Activated CD8-positive, alpha-beta T cell treated with anti-CD3 and anti-CD28 coated beads for 36 hours (primary cell): ENCODE measurements around the gene SORL1. TPM values are rescaled to one million over a fixed set of nuclear protein-coding genes. Genes with fewer than 3 reads are reported as not detected.
A peak's percentile ranks its signal among the peaks of the same experiment; 100 is the strongest.

ENCODE experiments used
- ATAC-seq: fragments of 200-7000 bp; cut with Tn5 transposase; one replicate; pipeline ENCODE4 v1.10.0; 2021; ENCODE audit warnings: mild to moderate bottlenecking, moderate library complexity
- CTCF ChIA-PET: fragments of 350-600 bp; sonication (Branson Sonifier 250); formaldehyde crosslinking; loops from one replicate; lab custom pipeline; 2021; ENCODE audit warnings: antibody characterized with exemption; lab: Charles Lee
- POLR2A ChIA-PET: fragments of 350-600 bp; sonication (Branson Sonifier 250); formaldehyde crosslinking; loops from one replicate; lab custom pipeline; 2021; ENCODE audit warnings: antibody characterized with exemption; lab: Charles Lee
- DNase-seq: peaks from one replicate; pipeline ENCODE4 v3.0.0-alpha.2; 2020
- H3K27ac Mint-ChIP-seq: one replicate; pipeline ENCODE4 v1.8.0; 2021; ENCODE audit warnings: mild to moderate bottlenecking, mixed read lengths
- H3K27me3 Mint-ChIP-seq: one replicate; pipeline ENCODE4 v1.8.0; 2021; ENCODE audit warnings: mixed read lengths
- H3K36me3 Mint-ChIP-seq: one replicate; pipeline ENCODE4 v1.8.0; 2021; ENCODE audit warnings: low read depth, mixed read lengths
- H3K4me1 Mint-ChIP-seq: one replicate; pipeline ENCODE4 v1.8.0; 2021; ENCODE audit warnings: low read depth, mixed read lengths
- H3K4me3 Mint-ChIP-seq: one replicate; pipeline ENCODE4 v1.8.0; 2021; ENCODE audit warnings: mild to moderate bottlenecking, moderate library complexity, mixed read lengths
- H3K9me3 Mint-ChIP-seq: one replicate; pipeline ENCODE4 v1.8.0; 2021; ENCODE audit warnings: mixed read lengths
- intact Hi-C: fragments of 100-400 bp; cut with micrococcal nuclease; formaldehyde crosslinking; loops from one replicate; pipeline ENCODE4 v1.10.0; 2022
- total RNA-seq, 2 experiments: library from RNA; stranded (reverse); gene quantifications; one replicate each; pipeline ENCODE4 v1.2.3, GENCODE V29; 2021
- TF ChIP-seq, protein P1 (sequence below): fragments of 200-600 bp; IDR thresholded peaks from one replicate; pipeline ENCODE4 v1.8.0; 2022; ENCODE audit warnings: antibody characterized with exemption, mild to moderate bottlenecking

Gene SORL1
- total RNA-seq, 2 experiments from 2014 or later: 61.1 to 64.6 TPM

DNA sequence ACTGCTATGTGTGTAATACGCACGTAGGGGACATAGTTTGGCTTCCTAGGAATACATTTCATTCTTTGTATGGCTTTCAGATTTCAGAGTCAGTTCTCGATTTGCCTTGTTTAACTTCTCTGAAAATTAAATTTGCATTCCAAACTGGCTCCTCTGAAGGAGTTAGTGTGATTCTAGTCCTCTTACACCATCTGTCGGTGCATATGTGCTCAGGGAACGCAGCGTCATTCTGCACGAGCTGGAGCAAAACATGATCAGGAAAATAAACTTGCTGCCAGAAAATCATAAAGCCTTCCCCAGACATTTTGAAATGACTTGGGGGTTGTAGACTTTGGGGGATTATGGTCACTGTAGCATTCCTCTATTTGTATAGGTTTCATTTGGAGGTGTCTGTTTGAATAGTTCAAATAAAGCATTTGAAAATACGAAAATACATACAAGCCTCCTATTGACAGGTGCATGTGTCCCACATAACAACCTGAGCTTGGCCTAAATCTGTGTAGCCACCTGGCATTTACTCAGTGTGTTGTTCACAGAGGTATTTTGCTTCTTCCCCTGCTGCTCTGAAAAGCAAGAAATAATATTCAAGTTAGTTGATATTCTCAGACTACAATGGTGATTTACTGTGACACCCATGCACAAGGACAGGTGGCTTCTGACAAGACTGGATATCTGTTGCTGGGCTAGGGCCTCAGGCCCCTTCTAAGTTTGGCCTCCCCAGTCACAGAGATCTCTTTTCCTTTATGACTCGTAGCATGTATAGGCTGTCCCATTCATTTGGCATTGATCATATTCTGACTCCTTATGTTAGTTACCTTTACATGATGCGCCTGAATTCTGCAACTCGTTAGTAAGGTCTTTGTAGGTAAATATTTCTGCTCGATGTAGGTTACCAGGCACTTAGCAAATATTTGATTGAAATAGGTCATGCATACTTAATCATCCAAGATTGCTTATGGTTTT, 82.3 kb downstream of the SORL1 start:
- peak overlapping the region; percentile 17 for H3K27ac Mint-ChIP-seq
- ChIA-PET CTCF (interaction anchor here (1.0 to 1.3 kb wide), 2 partner anchors 82 to 209 kb away, joined by 3 read pairs; partner anchors contain the start of genes SORL1 and SORL1-AS1), POLR2A (interaction anchor here (0.7 kb wide), 1 partner anchor 26 kb away, joined by 3 read pairs; no protein-coding TSS in a partner anchor)
- H3K9me3 Mint-ChIP-seq: peaks cover 7% of the 10 kb centered on the region
- H3K27me3 Mint-ChIP-seq: no peaks in the 10 kb centered on the region
- intact Hi-C loops: loop anchor here (5.0 to 10.0 kb wide), 2 partner anchors 37 to 70 kb away; no protein-coding TSS in a partner anchor
- H3K36me3 Mint-ChIP-seq: peaks cover 53% of the 10 kb centered on the region
- peaks cover 58% of the 10 kb centered on the region for H3K4me1 Mint-ChIP-seq
- TF ChIP-seq, protein P1, sequence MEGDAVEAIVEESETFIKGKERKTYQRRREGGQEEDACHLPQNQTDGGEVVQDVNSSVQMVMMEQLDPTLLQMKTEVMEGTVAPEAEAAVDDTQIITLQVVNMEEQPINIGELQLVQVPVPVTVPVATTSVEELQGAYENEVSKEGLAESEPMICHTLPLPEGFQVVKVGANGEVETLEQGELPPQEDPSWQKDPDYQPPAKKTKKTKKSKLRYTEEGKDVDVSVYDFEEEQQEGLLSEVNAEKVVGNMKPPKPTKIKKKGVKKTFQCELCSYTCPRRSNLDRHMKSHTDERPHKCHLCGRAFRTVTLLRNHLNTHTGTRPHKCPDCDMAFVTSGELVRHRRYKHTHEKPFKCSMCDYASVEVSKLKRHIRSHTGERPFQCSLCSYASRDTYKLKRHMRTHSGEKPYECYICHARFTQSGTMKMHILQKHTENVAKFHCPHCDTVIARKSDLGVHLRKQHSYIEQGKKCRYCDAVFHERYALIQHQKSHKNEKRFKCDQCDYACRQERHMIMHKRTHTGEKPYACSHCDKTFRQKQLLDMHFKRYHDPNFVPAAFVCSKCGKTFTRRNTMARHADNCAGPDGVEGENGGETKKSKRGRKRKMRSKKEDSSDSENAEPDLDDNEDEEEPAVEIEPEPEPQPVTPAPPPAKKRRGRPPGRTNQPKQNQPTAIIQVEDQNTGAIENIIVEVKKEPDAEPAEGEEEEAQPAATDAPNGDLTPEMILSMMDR: no peak
- no peak for DNase-seq
- H3K4me3 Mint-ChIP-seq: no peak overlapping the region
- no peak for ATAC-seq

DNA sequence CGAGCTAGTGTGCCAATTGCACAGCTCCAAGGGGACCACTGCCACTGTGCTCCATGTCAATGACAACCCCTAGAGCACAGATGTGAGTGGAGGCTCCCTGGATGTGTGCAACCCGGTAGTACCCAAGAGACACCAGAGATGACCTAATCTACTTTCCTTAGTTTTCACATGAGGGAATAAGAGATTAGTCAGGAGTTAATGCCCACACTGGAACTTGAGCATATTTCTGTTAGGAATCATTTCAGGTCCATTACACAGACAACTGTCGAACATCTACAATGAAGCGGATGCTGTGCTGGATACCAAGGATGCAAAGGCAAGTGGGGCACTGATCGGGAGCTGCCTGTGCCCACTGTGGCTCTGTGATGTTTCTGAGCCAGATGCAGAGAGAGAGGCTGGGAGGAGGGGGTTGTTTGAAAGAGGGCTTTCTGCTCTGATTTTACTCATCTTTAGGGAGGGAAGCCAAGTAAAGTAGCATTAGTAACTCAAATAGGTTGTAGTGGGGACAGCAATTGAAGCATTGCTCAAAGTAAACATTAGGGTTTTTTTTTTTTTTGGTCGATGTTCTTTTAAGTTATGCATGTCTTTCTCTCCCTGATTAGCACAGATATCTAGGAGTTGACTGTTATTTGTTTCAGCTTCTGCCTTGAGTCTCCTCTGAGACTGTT, 83.1 kb downstream of the SORL1 start:
- intact Hi-C loops: loop anchor here (5.0 to 10.0 kb wide), 2 partner anchors 38 to 70 kb away; no protein-coding TSS in a partner anchor
- POLR2A ChIA-PET: no interaction called here
- H3K4me1 Mint-ChIP-seq: peaks cover 65% of the 10 kb centered on the region
- H3K27me3 Mint-ChIP-seq: no peaks in the 10 kb centered on the region
- TF ChIP-seq, protein P1: no peak
- no peak for DNase-seq
- ATAC-seq: no peak
- no peak overlapping the region for H3K4me3 Mint-ChIP-seq
- peaks cover 4% of the 10 kb centered on the region for H3K9me3 Mint-ChIP-seq
- CTCF ChIA-PET: no interaction called here
- peaks cover 47% of the 10 kb centered on the region for H3K36me3 Mint-ChIP-seq
- no peak overlapping the region for H3K27ac Mint-ChIP-seq

DNA sequence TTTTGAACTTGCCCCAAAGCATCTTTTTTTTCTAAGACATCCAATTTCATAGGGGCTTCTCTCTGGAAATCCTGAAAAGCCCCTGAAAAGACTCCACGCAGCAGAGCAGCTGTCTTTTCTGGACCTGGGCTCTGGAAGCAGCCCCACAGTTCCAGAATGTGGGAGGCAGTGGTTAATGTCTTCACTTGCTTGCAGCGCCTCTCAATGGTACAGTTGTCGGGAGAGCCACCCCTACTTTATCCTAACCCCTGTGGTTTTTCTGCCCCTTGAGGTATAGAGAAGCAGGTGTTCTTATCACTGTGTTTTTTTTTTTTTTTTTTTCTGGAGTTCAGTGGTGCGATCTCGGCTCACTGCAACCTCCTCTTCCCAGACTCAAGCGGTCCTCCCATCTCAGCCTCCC, 84.0 kb downstream of the SORL1 start:
- H3K27ac Mint-ChIP-seq: no peak overlapping the region
- CTCF ChIA-PET: no interaction called here
- intact Hi-C loops: loop anchor here (5.0 to 10.0 kb wide), 2 partner anchors 39 to 71 kb away; no protein-coding TSS in a partner anchor

DNA sequence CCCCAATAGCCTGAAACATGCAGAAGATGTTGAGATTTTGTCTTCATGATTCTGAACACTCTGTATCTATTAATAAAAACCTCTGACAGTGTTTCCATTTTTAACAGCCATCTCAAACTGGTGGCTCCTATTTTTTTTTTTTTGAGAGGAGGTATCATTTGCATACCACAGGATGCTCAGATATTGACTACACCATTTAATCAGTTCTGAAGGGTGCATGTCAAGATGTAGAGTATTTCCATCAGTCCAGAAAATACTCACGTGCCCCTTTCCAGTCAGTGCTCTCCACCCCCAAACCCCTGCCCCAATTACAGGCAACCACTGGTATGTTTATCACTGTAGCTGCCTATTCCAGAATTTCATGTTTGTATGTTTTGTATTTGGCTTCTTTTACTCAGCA, 85.9 kb downstream of the SORL1 start:
- DNase-seq: no peak
- ATAC-seq: peak; percentile 53
- Mint-ChIP-seq H3K36me3 (peaks cover 38% of the 10 kb centered on the region), H3K9me3 (no peaks in the 10 kb centered on the region), H3K4me1 (peaks cover 64% of the 10 kb centered on the region), H3K27me3 (no peaks in the 10 kb centered on the region), H3K27ac (peak overlapping the region; percentile 46), H3K4me3 (no peak overlapping the region)
- ChIA-PET CTCF (no interaction called here), POLR2A (interaction anchor here (1.1 kb wide), 1 partner anchor 81 kb away, joined by 3 read pairs; no protein-coding TSS in a partner anchor)
- TF ChIP-seq, protein P1: no peak
- intact Hi-C loops: loop anchor here (5.0 to 10.0 kb wide), 2 partner anchors 41 to 73 kb away; no protein-coding TSS in a partner anchor

More for the DNA sequence above, 84.0 kb downstream of the SORL1 start:
- TF ChIP-seq, protein P1: no peak
- H3K4me1 Mint-ChIP-seq: peaks cover 70% of the 10 kb centered on the region
- no peak for DNase-seq
- H3K9me3 Mint-ChIP-seq: no peaks in the 10 kb centered on the region
- H3K27me3 Mint-ChIP-seq: no peaks in the 10 kb centered on the region
- POLR2A ChIA-PET: no interaction called here
- no peak for ATAC-seq
- no peak overlapping the region for H3K4me3 Mint-ChIP-seq
- peaks cover 44% of the 10 kb centered on the region for H3K36me3 Mint-ChIP-seq
